NCI-H345 treated with DMSO at 0.1 percent for 48 hours (cell line): ENCODE results near the gene NCAPG2.

Source experiments
- DNase-seq: peaks from one replicate; lab custom pipeline; 2025; ENCODE audit not compliant: unreplicated experiment; lab: John Stamatoyannopoulos, UW

NCAPG2 gene

GRCh38 chr7:158581440-158582088 is 123.0 kb downstream of the NCAPG2 start:
- peak; percentile 94 for DNase-seq
